Natural killer cell (primary cell): ENCODE measurements around the gene STYXL1. TPM values are rescaled to one million over a fixed set of nuclear protein-coding genes. Genes with fewer than 3 reads are reported as not detected.

Source experiments
- ATAC-seq, 3 donors: fragments of 150-1000 bp in 2 of 3; fragments of 200-7000 bp in 1 of 3; cut with Tn5 transposase; 1 replicate in 1 of 3; 2 replicates in 2 of 3; pipeline ENCODE4 v1.10.0; 2021; ENCODE audit warnings: mild to moderate bottlenecking in 2 of 3, moderate library complexity in 2 of 3
- DNase-seq, 2 donors: peaks; one replicate each; pipeline versions ENCODE4 v3.0.0 to v3.0.0-alpha.2; 2013 to 2021; ENCODE audit warnings: mixed read lengths in 1 of 2
- H3K27ac ChIP-seq: one replicate; pipeline ENCODE4 v1.5.1; 2013; ENCODE audit warnings: mild to moderate bottlenecking, low read length
- H3K27me3 ChIP-seq: one replicate; pipeline ENCODE4 v1.6.1; 2013; ENCODE audit warnings: low read length; ENCODE audit not compliant: control insufficient read depth, insufficient read depth
- H3K36me3 ChIP-seq: one replicate; pipeline ENCODE4 v1.6.1; 2013; ENCODE audit warnings: low read length; ENCODE audit not compliant: control insufficient read depth, insufficient read depth
- H3K4me1 ChIP-seq: one replicate; pipeline ENCODE4 v1.6.1; 2013; ENCODE audit warnings: low read length; ENCODE audit not compliant: control insufficient read depth, insufficient read depth
- H3K4me3 ChIP-seq: one replicate; pipeline ENCODE4 v1.5.1; 2013; ENCODE audit warnings: low read length
- H3K9me3 ChIP-seq: one replicate; pipeline ENCODE4 v1.6.1; 2013; ENCODE audit warnings: low read length; ENCODE audit not compliant: control insufficient read depth, insufficient read depth
- H3K27ac Mint-ChIP-seq, 2 donors: one replicate each; pipeline ENCODE4 v1.8.0; 2022; ENCODE audit warnings: mild to moderate bottlenecking in 2 of 2, mixed read lengths in 2 of 2, moderate library complexity in 1 of 2
- H3K27me3 Mint-ChIP-seq, 2 donors: one replicate each; pipeline ENCODE4 v1.8.0; 2022; ENCODE audit warnings: low read depth in 2 of 2, mixed read lengths in 2 of 2
- H3K36me3 Mint-ChIP-seq: one replicate; pipeline ENCODE4 v1.8.0; 2022; ENCODE audit warnings: mixed read lengths
- H3K4me1 Mint-ChIP-seq, 2 donors: one replicate each; pipeline ENCODE4 v1.8.0; 2022; ENCODE audit warnings: mixed read lengths in 2 of 2
- H3K4me3 Mint-ChIP-seq: one replicate; pipeline ENCODE4 v1.8.0; 2022; ENCODE audit warnings: mild to moderate bottlenecking, moderate library complexity, mixed read lengths
- H3K9me3 Mint-ChIP-seq, 2 donors: one replicate each; pipeline ENCODE4 v1.8.0; 2022; ENCODE audit warnings: mixed read lengths in 2 of 2
- CTCF ChIP-seq: fragments of 200-600 bp; IDR thresholded peaks from one replicate; pipeline ENCODE4 v1.8.0; 2022; ENCODE audit warnings: antibody characterized with exemption
- WGBS: methylation state at CpG from one replicate; pipeline ENCODE4 v1.1.7; 2013; ENCODE audit warnings: missing lambda C conversion rate; ENCODE audit not compliant: insufficient coverage; 5-methylcytosine and 5-hydroxymethylcytosine counted together
- intact Hi-C: fragments of 100-400 bp; cut with micrococcal nuclease; formaldehyde crosslinking; loops from one replicate; pipeline ENCODE4 v1.14.2; 2022
- total RNA-seq, 4 donors: library from RNA; stranded (reverse); fragments of 120-200 nt in 1 of 4; gene quantifications; one replicate each; pipeline versions ENCODE4 v1.2.3 to v1.2.4, GENCODE V29; 2013 to 2022

Gene STYXL1
- total RNA-seq, 3 donors from 2014 or later (not counting 1 experiment from before 2014, with no cell fraction given), result 15.1 to 33.2 (median 18.8) TPM

DNA sequence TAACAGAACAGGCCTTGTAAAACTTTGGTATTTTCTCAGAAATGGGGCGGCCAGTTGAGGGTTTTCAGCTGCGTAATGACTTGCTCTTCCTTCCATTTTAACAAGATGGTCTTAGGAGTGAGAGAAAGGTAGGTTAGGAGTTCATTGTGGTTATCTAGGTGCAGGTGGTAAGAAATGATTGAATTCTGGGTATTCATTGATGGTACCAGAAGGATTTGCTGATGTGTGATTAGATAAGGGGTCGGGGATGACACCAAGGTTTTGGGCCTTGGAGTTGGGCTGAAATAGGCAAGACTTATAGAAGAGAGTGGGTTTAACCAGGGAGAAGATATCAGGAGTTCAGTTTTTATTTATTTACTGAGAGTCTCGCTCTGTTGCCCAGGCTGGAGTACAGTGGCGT, 2.7 kb upstream of the STYXL1 start:
- Histone ChIP-seq H3K4me3 (no peak overlapping the region), H3K36me3 (peaks cover 25% of the 10 kb centered on the region), H3K27ac (no peak overlapping the region), H3K27me3 (no peaks in the 10 kb centered on the region), H3K9me3 (no peaks in the 10 kb centered on the region), H3K4me1 (peaks cover 35% of the 10 kb centered on the region)
- Mint-ChIP-seq H3K9me3 (no peaks in the 10 kb centered on the region), H3K36me3 (no peaks in the 10 kb centered on the region), H3K27ac (peak overlapping the region; percentile 79 to 92), H3K27me3 (no peaks in the 10 kb centered on the region), H3K4me1 (peaks cover 32 to 55% of the 10 kb centered on the region in 2 donors), H3K4me3 (no peak overlapping the region)
- DNase-seq, result no peak
- WGBS, result 94% methylated on average over 5 of the region's 5 CpGs
- intact Hi-C loops, result no loop called here
- no peak for TF ChIP-seq CTCF
- no peak for ATAC-seq

GRCh38 chr7:76049295-76049694, 1.5 kb upstream of the STYXL1 start:
- TF ChIP-seq CTCF, result no peak
- ATAC-seq (no peak), DNase-seq (peak in 1 of 2 donors; percentile 16)
- H3K9me3 ChIP-seq, result no peaks in the 10 kb centered on the region
- Mint-ChIP-seq H3K9me3 (no peaks in the 10 kb centered on the region), H3K27ac (peak overlapping the region; percentile 92 to 98), H3K36me3 (no peaks in the 10 kb centered on the region), H3K27me3 (no peaks in the 10 kb centered on the region), H3K4me1 (peaks cover 32 to 62% of the 10 kb centered on the region in 2 donors), H3K4me3 (peak overlapping the region; percentile 1)
- H3K4me1 ChIP-seq, result peaks cover 35% of the 10 kb centered on the region
- H3K4me3 ChIP-seq, result no peak overlapping the region
- intact Hi-C loops, result loop anchor here (5.0 to 10.0 kb wide), 2 partner anchors 83 to 266 kb away; no protein-coding TSS in a partner anchor
- no peak overlapping the region for H3K27ac ChIP-seq
- H3K27me3 ChIP-seq, result no peaks in the 10 kb centered on the region
- peaks cover 13% of the 10 kb centered on the region for H3K36me3 ChIP-seq
- WGBS, result 91% methylated on average over 5 of the region's 6 CpGs

DNA sequence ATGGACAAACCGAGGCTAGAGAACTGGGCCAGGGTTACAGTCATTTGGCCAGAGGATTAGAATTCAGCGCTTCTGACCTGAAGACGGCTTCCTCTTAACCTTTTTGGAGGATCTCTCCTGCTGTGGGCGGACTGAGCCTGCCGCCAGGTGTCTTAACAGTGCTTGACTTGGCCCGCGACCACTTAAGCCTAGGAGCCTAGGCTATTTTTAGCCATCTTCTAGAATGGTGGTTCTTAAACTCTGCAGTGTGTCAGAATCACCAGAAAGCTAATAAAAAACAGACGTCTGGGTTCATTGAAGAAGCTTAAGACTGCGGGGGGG, 828 bp upstream of the STYXL1 start:
- no peaks in the 10 kb centered on the region for H3K9me3 ChIP-seq
- H3K4me3 ChIP-seq, result peak overlapping the region; percentile 100
- H3K4me1 ChIP-seq, result peaks cover 35% of the 10 kb centered on the region
- Mint-ChIP-seq H3K27ac (peak overlapping the region; percentile 92 to 98), H3K36me3 (no peaks in the 10 kb centered on the region), H3K4me1 (peaks cover 32 to 59% of the 10 kb centered on the region in 2 donors), H3K4me3 (peak overlapping the region; percentile 96), H3K9me3 (no peaks in the 10 kb centered on the region), H3K27me3 (no peaks in the 10 kb centered on the region)
- H3K27me3 ChIP-seq, result no peaks in the 10 kb centered on the region
- ATAC-seq (no peak), DNase-seq (no peak)
- WGBS, result 8% methylated on average over 9 of the region's 9 CpGs
- H3K27ac ChIP-seq, result peak overlapping the region; percentile 94
- no peak for TF ChIP-seq CTCF
- peaks cover 7% of the 10 kb centered on the region for H3K36me3 ChIP-seq
- intact Hi-C loops, result loop anchor here (5.0 to 10.0 kb wide), 2 partner anchors 84 to 266 kb away; no protein-coding TSS in a partner anchor

GRCh38 chr7:76047305-76047810, 442 bp downstream of the STYXL1 start:
- H3K36me3 Mint-ChIP-seq, result no peaks in the 10 kb centered on the region
- no peaks in the 10 kb centered on the region for H3K9me3 Mint-ChIP-seq
- H3K4me1 ChIP-seq, result peaks cover 35% of the 10 kb centered on the region
- ATAC-seq (peak in 2 of 3 donors; percentile 2 to 6), DNase-seq (no peak)
- H3K27ac ChIP-seq, result peak overlapping the region; percentile 94
- no peaks in the 10 kb centered on the region for H3K27me3 Mint-ChIP-seq
- intact Hi-C loops, result loop anchor here (5.0 to 10.0 kb wide), 2 partner anchors 85 to 267 kb away; no protein-coding TSS in a partner anchor
- H3K4me1 Mint-ChIP-seq, result peaks cover 31 to 53% of the 10 kb centered on the region in 2 donors
- peak overlapping the region; percentile 96 for H3K4me3 Mint-ChIP-seq
- peak overlapping the region; percentile 92 to 98 for H3K27ac Mint-ChIP-seq
- H3K36me3 ChIP-seq, result no peaks in the 10 kb centered on the region
- H3K4me3 ChIP-seq, result peak overlapping the region; percentile 100
- H3K27me3 ChIP-seq, result no peaks in the 10 kb centered on the region
- H3K9me3 ChIP-seq, result no peaks in the 10 kb centered on the region
- 2% methylated on average over 21 of the region's 21 CpGs for WGBS
- TF ChIP-seq CTCF, result no peak
